Mesenchymal stem cell (in vitro differentiated cells and primary cell): ENCODE data around the gene C16orf74.

Source experiments
- DNase-seq: peaks from one replicate; pipeline ENCODE4 v3.0.0-alpha.2; 2013
- H2AFZ ChIP-seq: one replicate; pipeline ENCODE4 v1.6.1; 2013; ENCODE audit warnings: low read depth, mild to moderate bottlenecking, control low read depth, inconsistent platforms, low read length, moderate library complexity
- H2AK5ac ChIP-seq: 2 replicates; pipeline ENCODE4 v1.6.1; 2013; ENCODE audit warnings: low read length, moderate library complexity, mild to moderate bottlenecking, inconsistent platforms; ENCODE audit not compliant: severe bottlenecking
- H2BK120ac ChIP-seq: one replicate; pipeline ENCODE4 v1.6.1; 2013; ENCODE audit warnings: low read depth, mild to moderate bottlenecking, inconsistent platforms, low read length, moderate library complexity
- H2BK12ac ChIP-seq, 2 experiments: one replicate each; pipeline ENCODE4 v1.6.1; 2013; ENCODE audit warnings: inconsistent platforms in 2 of 2, low read length in 2 of 2, mild to moderate bottlenecking in 2 of 2, moderate library complexity in 2 of 2, control low read depth in 1 of 2
- H2BK15ac ChIP-seq: one replicate; pipeline ENCODE4 v1.6.1; 2013; ENCODE audit warnings: mild to moderate bottlenecking, low read depth, inconsistent platforms; ENCODE audit not compliant: poor library complexity, severe bottlenecking
- H2BK5ac ChIP-seq: 2 replicates; pipeline ENCODE4 v1.6.1; 2013; ENCODE audit warnings: low read depth, mild to moderate bottlenecking, low read length, control low read depth, inconsistent platforms; ENCODE audit not compliant: poor library complexity, severe bottlenecking
- H3K14ac ChIP-seq, 2 experiments: one replicate each; pipeline ENCODE4 v1.6.1; 2013; ENCODE audit warnings: inconsistent platforms in 2 of 2, low read length in 2 of 2, control low read depth in 1 of 2, mild to moderate bottlenecking in 1 of 2, moderate library complexity in 1 of 2
- H3K18ac ChIP-seq, 2 experiments: one replicate each; pipeline ENCODE4 v1.6.1; 2013; ENCODE audit warnings: inconsistent platforms in 2 of 2, low read length in 2 of 2, control low read depth in 1 of 2, low read depth in 1 of 2, mild to moderate bottlenecking in 1 of 2
- H3K23ac ChIP-seq, 2 experiments: one replicate each; pipeline ENCODE4 v1.6.1; 2013; ENCODE audit warnings: inconsistent platforms in 2 of 2, low read length in 2 of 2, mild to moderate bottlenecking in 2 of 2, moderate library complexity in 2 of 2, control low read depth in 1 of 2
- H3K27ac ChIP-seq: 2 replicates; pipeline ENCODE4 v1.5.1; 2013; ENCODE audit warnings: mild to moderate bottlenecking, moderate library complexity, low read length, control low read depth, inconsistent platforms; ENCODE audit not compliant: poor library complexity, severe bottlenecking
- H3K27me3 ChIP-seq, 2 experiments: 2 replicates each; pipeline versions ENCODE4 v1.6.1 to v1.7.0; 2013; ENCODE audit warnings: low read length in 2 of 2, mild to moderate bottlenecking in 2 of 2, moderate library complexity in 2 of 2, control low read depth in 1 of 2, inconsistent platforms in 1 of 2; ENCODE audit not compliant: control insufficient read depth in 1 of 2, insufficient read depth in 1 of 2
- H3K36me3 ChIP-seq, 2 experiments: 2 replicates each; pipeline versions ENCODE4 v1.6.1 to v1.7.0; 2013; ENCODE audit warnings: low read length in 2 of 2, control low read depth in 1 of 2, inconsistent platforms in 1 of 2, low read depth in 1 of 2, mild to moderate bottlenecking in 1 of 2; ENCODE audit not compliant: insufficient read depth in 2 of 2, control insufficient read depth in 1 of 2
- H3K4ac ChIP-seq, 2 experiments: one replicate each; pipeline ENCODE4 v1.6.1; 2013; ENCODE audit warnings: inconsistent platforms in 2 of 2, low read length in 2 of 2, mild to moderate bottlenecking in 2 of 2, moderate library complexity in 2 of 2, control low read depth in 1 of 2, low read depth in 1 of 2
- H3K4me1 ChIP-seq: 2 replicates; pipeline ENCODE4 v1.6.1; 2013; ENCODE audit warnings: low read depth, low read length, control low read depth; ENCODE audit not compliant: control insufficient read depth, insufficient read depth
- H3K4me2 ChIP-seq: 2 replicates; pipeline ENCODE4 v1.6.1; 2013; ENCODE audit warnings: low read length, mild to moderate bottlenecking, inconsistent platforms; ENCODE audit not compliant: poor library complexity, severe bottlenecking
- H3K4me3 ChIP-seq, 2 experiments: 2 replicates each; pipeline versions ENCODE4 v1.5.1 to v1.7.0; 2013; ENCODE audit warnings: low read length in 2 of 2, mild to moderate bottlenecking in 2 of 2, control low read depth in 1 of 2, low read depth in 1 of 2; ENCODE audit not compliant: insufficient read depth in 1 of 2
- H3K79me1 ChIP-seq: replicated peaks from 2 replicates; pipeline ENCODE4 v1.6.1; 2013; ENCODE audit warnings: mild to moderate bottlenecking, control low read depth, low read length, inconsistent platforms; ENCODE audit not compliant: poor library complexity, severe bottlenecking
- H3K9ac ChIP-seq: 2 replicates; pipeline ENCODE4 v1.7.0; 2013; ENCODE audit warnings: mild to moderate bottlenecking, low read length, moderate library complexity
- H3K9me3 ChIP-seq: 2 replicates; pipeline ENCODE4 v1.7.0; 2013; ENCODE audit warnings: mild to moderate bottlenecking, low read length; ENCODE audit not compliant: control insufficient read depth
- H4K8ac ChIP-seq: one replicate; pipeline ENCODE4 v1.6.1; 2013; ENCODE audit warnings: inconsistent platforms, mild to moderate bottlenecking, low read length, moderate library complexity
- H4K91ac ChIP-seq: one replicate; pipeline ENCODE4 v1.6.1; 2013; ENCODE audit warnings: mild to moderate bottlenecking, low read length, inconsistent platforms
- WGBS: methylation state at CpG from one replicate; pipeline ENCODE4 v1.1.7; 2013; ENCODE audit warnings: mixed read lengths; 5-methylcytosine and 5-hydroxymethylcytosine counted together

Gene C16orf74

DNA sequence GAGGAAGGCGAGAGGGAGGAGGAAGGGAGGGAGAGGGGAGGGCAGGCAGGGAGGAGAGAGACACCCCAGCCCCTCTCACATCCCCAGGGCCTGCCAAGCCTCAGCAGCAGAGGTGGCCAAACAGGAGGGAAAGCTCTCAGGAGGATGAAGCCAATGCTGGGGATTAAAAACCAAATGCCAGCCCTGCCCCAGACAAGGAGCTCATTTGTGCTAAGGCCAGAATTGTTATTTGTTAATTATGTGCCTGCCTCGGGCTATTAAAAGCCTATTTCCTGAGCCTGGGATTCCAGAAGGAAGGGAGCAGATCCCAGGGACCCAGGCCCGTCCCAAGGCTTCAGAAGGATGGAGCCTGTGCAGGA lies 34.2 kb downstream of the C16orf74 start:
- Histone ChIP-seq H3K79me1 (no peaks in the 10 kb centered on the region), H2AFZ (no peak overlapping the region), H4K8ac (peak overlapping the region; percentile 78), H3K9me3 (peaks cover 10% of the 10 kb centered on the region), H3K23ac (no peak overlapping the region), H3K27me3 (peaks cover 34 to 57% of the 10 kb centered on the region in 2 experiments), H3K4me2 (no peak overlapping the region), H3K18ac (peak overlapping the region; percentile 29 to 75), H2BK120ac (no peak overlapping the region), H3K9ac (no peak overlapping the region), H2AK5ac (no peak overlapping the region), H3K4me1 (peaks cover 7% of the 10 kb centered on the region), H2BK12ac (no peak overlapping the region), H4K91ac (no peak overlapping the region), H3K4ac (peak overlapping the region in 1 of 2 experiments; percentile 57), H3K4me3 (no peak overlapping the region), H3K27ac (no peak overlapping the region), H2BK5ac (no peak overlapping the region), H3K14ac (peak overlapping the region in 1 of 2 experiments; percentile 22), H2BK15ac (no peak overlapping the region), H3K36me3 (no peaks in the 10 kb centered on the region)
- DNase-seq = no peak
- 68% methylated on average over 2 of the region's 3 CpGs for WGBS

DNA sequence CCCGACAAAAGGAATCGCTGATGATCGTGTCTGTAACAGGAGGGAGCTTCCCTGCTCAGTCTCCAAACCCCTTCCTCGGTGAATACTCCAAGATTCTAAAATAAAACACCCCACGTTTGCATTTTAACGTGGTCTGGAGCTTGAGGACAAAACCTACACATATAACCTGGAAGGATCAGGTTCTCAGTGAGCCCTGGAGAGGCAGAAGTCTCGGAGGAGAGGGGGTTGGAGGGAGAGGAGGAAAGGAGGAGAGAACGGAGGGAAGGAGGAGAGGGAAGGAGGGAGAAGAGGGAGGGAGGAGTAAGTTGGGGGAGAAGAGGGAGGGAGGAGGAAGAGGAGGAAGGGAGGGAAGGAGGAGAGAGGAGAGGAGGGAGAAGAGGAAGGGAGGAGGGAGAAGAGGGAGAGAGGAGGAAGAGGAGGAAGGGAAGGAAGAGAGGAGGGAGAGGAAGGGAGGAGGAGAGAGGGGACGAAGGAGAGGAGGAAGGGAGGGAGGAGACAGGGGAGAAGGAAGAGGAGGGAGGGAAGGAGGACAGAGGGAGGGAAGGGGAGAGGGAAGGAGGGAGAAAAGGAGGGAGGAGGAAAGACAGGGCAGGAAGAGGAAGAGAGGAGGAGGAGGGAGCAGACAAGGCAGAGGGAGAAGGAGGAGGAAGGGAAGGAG lies 34.7 kb downstream of the C16orf74 start:
- Histone ChIP-seq H3K27me3 (peaks cover 34 to 59% of the 10 kb centered on the region in 2 experiments), H3K4me2 (no peak overlapping the region), H4K91ac (no peak overlapping the region), H3K4me3 (peak overlapping the region in 1 of 2 experiments; percentile 11), H4K8ac (peak overlapping the region; percentile 78), H3K9me3 (peaks cover 10% of the 10 kb centered on the region), H2BK15ac (no peak overlapping the region), H3K79me1 (no peaks in the 10 kb centered on the region), H2BK120ac (no peak overlapping the region), H2BK5ac (no peak overlapping the region), H3K9ac (no peak overlapping the region), H3K14ac (no peak overlapping the region), H2AFZ (no peak overlapping the region), H3K4ac (no peak overlapping the region), H3K4me1 (peaks cover 7% of the 10 kb centered on the region), H2AK5ac (no peak overlapping the region), H2BK12ac (no peak overlapping the region), H3K36me3 (no peaks in the 10 kb centered on the region), H3K23ac (no peak overlapping the region), H3K27ac (no peak overlapping the region), H3K18ac (peak overlapping the region; percentile 15 to 75)
- 17% methylated on average over 7 of the region's 9 CpGs for WGBS
- no peak for DNase-seq

DNA sequence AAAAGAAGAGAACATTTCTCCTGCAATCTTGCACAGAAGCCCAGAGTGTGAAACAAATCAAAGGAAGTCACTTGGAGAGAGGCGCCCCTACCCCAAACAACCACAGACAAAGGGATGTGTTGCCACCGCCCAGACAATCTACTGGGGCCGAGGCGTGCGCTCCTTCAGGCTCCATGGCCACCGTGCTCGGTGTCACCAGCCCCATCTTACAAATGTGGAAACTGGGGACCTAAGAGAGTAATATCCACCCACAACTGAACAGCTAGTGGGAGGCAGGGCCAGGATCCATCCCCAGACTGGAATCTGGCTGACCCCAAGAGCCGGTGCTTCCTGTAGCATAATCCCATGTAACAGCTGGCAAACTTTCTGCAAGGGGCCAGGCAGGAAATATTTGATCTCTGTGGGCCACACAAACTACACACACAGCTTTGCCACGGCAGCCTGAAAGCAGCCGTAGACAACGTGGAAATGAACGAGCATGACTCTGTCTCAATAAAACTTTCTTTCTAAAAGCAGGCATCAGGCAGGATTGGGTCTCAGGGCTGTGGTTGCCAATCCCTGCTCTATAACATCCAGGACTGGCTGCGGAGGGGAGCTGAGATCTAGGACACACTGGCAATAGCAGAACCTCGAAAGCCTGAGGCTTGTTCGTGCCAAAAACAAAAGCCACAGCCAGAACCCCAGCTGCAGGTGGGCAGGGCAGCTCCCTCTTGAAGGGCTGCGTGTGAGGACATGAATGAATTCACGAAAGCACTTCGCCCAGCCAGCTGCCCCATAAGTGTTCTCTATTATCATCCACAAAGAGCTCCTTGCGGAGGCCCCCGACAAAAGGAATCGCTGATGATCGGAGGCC lies 35.5 kb downstream of the C16orf74 start:
- Histone ChIP-seq H3K14ac (no peak overlapping the region), H3K18ac (peak overlapping the region in 1 of 2 experiments; percentile 44), H3K4me2 (no peak overlapping the region), H2BK5ac (no peak overlapping the region), H2BK15ac (no peak overlapping the region), H3K4me3 (peak overlapping the region in 1 of 2 experiments; percentile 11), H3K4ac (no peak overlapping the region), H3K27me3 (peaks cover 34 to 59% of the 10 kb centered on the region in 2 experiments), H4K8ac (no peak overlapping the region), H3K23ac (no peak overlapping the region), H3K4me1 (peaks cover 5% of the 10 kb centered on the region), H3K79me1 (no peaks in the 10 kb centered on the region), H4K91ac (no peak overlapping the region), H3K36me3 (no peaks in the 10 kb centered on the region), H2BK120ac (no peak overlapping the region), H2AFZ (no peak overlapping the region), H3K9ac (peak overlapping the region; percentile 29), H3K27ac (no peak overlapping the region), H3K9me3 (peaks cover 10% of the 10 kb centered on the region), H2BK12ac (no peak overlapping the region), H2AK5ac (no peak overlapping the region)
- 51% methylated on average over 21 of the region's 22 CpGs for WGBS
- peak; percentile 57 for DNase-seq

DNA sequence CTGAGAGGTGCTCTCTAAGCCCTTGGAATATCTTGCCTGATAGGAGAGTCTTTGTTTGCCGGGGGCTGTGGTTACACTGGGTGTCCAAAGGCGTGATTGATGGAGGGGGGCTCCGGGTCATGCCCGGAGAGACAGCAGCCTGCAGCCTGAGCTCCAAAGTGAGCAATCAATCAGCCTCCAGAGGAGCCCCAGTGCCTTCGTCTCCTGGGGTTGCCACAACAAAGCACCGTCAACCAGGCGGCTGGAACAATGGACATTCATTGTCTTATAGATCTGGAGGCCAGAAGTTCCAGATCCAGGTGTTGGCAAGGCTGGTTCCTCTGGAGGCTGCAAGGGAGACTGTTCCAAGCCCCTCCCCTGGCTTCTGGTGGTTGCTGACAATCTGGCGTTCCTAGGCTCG lies 38.1 kb downstream of the C16orf74 start:
- Histone ChIP-seq H3K4me2 (no peak overlapping the region), H3K27me3 (peaks cover 29 to 54% of the 10 kb centered on the region in 2 experiments), H2AK5ac (no peak overlapping the region), H4K91ac (no peak overlapping the region), H2BK15ac (no peak overlapping the region), H3K9ac (no peak overlapping the region), H4K8ac (no peak overlapping the region), H2BK5ac (no peak overlapping the region), H3K9me3 (peaks cover 10% of the 10 kb centered on the region), H3K23ac (no peak overlapping the region), H3K4ac (no peak overlapping the region), H3K18ac (no peak overlapping the region), H3K36me3 (no peaks in the 10 kb centered on the region), H3K79me1 (no peaks in the 10 kb centered on the region), H2BK120ac (no peak overlapping the region), H3K4me1 (peaks cover 2% of the 10 kb centered on the region), H2BK12ac (no peak overlapping the region), H3K14ac (no peak overlapping the region), H3K27ac (no peak overlapping the region), H3K4me3 (no peak overlapping the region), H2AFZ (no peak overlapping the region)
- 75% methylated on average over 9 of the region's 9 CpGs for WGBS
- DNase-seq = no peak
